A549 (cell line): ENCODE measurements around the gene TMEM91. TPM values are rescaled to one million over a fixed set of nuclear protein-coding genes. Genes with fewer than 3 reads are reported as not detected.

Experiments
- ATAC-seq, 2 experiments: fragments of 200-7000 bp in 1 of 2; fragments of >200 bp in 1 of 2; cut with Nextera tagmentation in 1 of 2; cut with Tn5 transposase in 1 of 2; 3 replicates each; pipeline versions ENCODE4 v1.8.0 to v1.9.1; 2018 to 2020; ENCODE audit warnings: mild to moderate bottlenecking in 1 of 2, moderate library complexity in 1 of 2
- CTCF ChIA-PET: fragments of 300-600 bp; sonication (Branson Sonifier 250); formaldehyde crosslinking; extraction: SDS; loops from one replicate; lab custom pipeline; 2021; ENCODE audit warnings: antibody characterized with exemption, inconsistent platforms; lab: Yijun Ruan, JAX
- POLR2A ChIA-PET: fragments of 350-600 bp; formaldehyde crosslinking; extraction: SDS; loops from one replicate; lab custom pipeline; 2021; ENCODE audit warnings: antibody characterized with exemption, inconsistent platforms; lab: Yijun Ruan, JAX
- DNase-seq, 2 experiments: peaks; one replicate each; pipeline versions ENCODE4 v3.0.0 to v3.0.0-alpha.2; 2011 to 2016; ENCODE audit warnings: low read depth in 1 of 2, low spot score in 1 of 2
- FAIRE-seq: peaks from 2 replicates; lab custom pipeline; 2011; peaks lifted over from hg19 to GRCh38; lab: Jason Lieb, UNC
- H3K27ac ChIP-seq, 2 experiments: fragments of >200 bp; sonication (Bioruptor Twin); formaldehyde crosslinking; 3 replicates each; pipeline ENCODE4 v1.5.1; 2016 to 2017
- H3K4me1 ChIP-seq: fragments of >200 bp; sonication (Bioruptor Twin); formaldehyde crosslinking; 3 replicates; pipeline ENCODE4 v1.6.1; 2016
- H3K4me2 ChIP-seq: fragments of >200 bp; sonication (Bioruptor Twin); formaldehyde crosslinking; 3 replicates; pipeline ENCODE4 v1.6.1; 2016
- H3K4me3 ChIP-seq: fragments of >200 bp; sonication (Bioruptor Twin); formaldehyde crosslinking; 3 replicates; pipeline ENCODE4 v1.5.1; 2016
- H3K9me3 ChIP-seq: fragments of >200 bp; sonication (Bioruptor Twin); formaldehyde crosslinking; 3 replicates; pipeline ENCODE4 v1.6.1; 2016
- ATOH8 ChIP-seq: fragments of 250-450 bp; sonication (Bioruptor Pico); IDR thresholded peaks from 2 replicates; pipeline ENCODE4 v1.5.0; 2020; ENCODE audit warnings: low read depth, mild to moderate bottlenecking, moderate library complexity
- CBX8 ChIP-seq: fragments of 200-600 bp; sonication (generic); IDR thresholded peaks from 2 replicates; pipeline ENCODE4 v1.6.1; 2016
- CEBPB ChIP-seq, 2 experiments: fragments of >200 bp in 1 of 2; sonication (Bioruptor Twin) in 1 of 2; formaldehyde crosslinking in 1 of 2; IDR thresholded peaks; 2 replicates each; pipeline ENCODE4 v1.6.1; 2012 to 2016
- CHD4 ChIP-seq: fragments of 200-600 bp; sonication (generic); IDR thresholded peaks from 2 replicates; pipeline ENCODE4 v1.6.1; 2016; ENCODE audit warnings: antibody characterized with exemption, mild to moderate bottlenecking, borderline replicate concordance
- EHF ChIP-seq: fragments of 250-450 bp; sonication (Bioruptor Pico); IDR thresholded peaks from 2 replicates; pipeline ENCODE4 v1.5.0; 2020; ENCODE audit warnings: mild to moderate bottlenecking
- ELK1 ChIP-seq: fragments of 150-350 bp; IDR thresholded peaks from 2 replicates; pipeline ENCODE4 v1.6.1; 2014; ENCODE audit warnings: low read depth, mild to moderate bottlenecking, low read length
- EP300 ChIP-seq, 2 experiments: fragments of >200 bp; sonication (Bioruptor Twin); formaldehyde crosslinking; IDR thresholded peaks; 2 replicates in 1 of 2; 3 replicates in 1 of 2; pipeline ENCODE4 v1.6.1; 2016 to 2017
- ESRRA ChIP-seq: fragments of 150-350 bp; IDR thresholded peaks from 2 replicates; pipeline ENCODE4 v1.6.1; 2014; ENCODE audit warnings: mild to moderate bottlenecking, low read length, borderline replicate concordance
- FOSB ChIP-seq: fragments of 250-450 bp; sonication (Bioruptor Pico); IDR thresholded peaks from 2 replicates; pipeline ENCODE4 v1.5.0; 2020; ENCODE audit warnings: mild to moderate bottlenecking, moderate library complexity
- FOSL2 ChIP-seq, 2 experiments: fragments of 450-650 bp in 1 of 2; fragments of >200 bp in 1 of 2; sonication (Bioruptor Twin) in 1 of 2; formaldehyde crosslinking; IDR thresholded peaks; 2 replicates each; pipeline versions ENCODE4 v1.5.0 to v1.6.1; 2016 to 2020; ENCODE audit warnings: mild to moderate bottlenecking in 1 of 2, moderate library complexity in 1 of 2
- FOXS1 ChIP-seq: fragments of 250-450 bp; sonication (Bioruptor Pico); IDR thresholded peaks from 2 replicates; pipeline ENCODE4 v1.5.0; 2020; ENCODE audit warnings: mild to moderate bottlenecking, moderate library complexity
- HDAC2 ChIP-seq: fragments of 200-600 bp; sonication (generic); IDR thresholded peaks from 2 replicates; pipeline ENCODE4 v1.6.1; 2016
- HEYL ChIP-seq: fragments of 250-450 bp; sonication (Bioruptor Pico); IDR thresholded peaks from 2 replicates; pipeline ENCODE4 v1.8.0; 2021; ENCODE audit warnings: mild to moderate bottlenecking, moderate library complexity
- HMGXB4 ChIP-seq: fragments of 250-450 bp; sonication (Bioruptor Pico); IDR thresholded peaks from 2 replicates; pipeline ENCODE4 v1.5.0; 2021; ENCODE audit warnings: mild to moderate bottlenecking, moderate library complexity, borderline replicate concordance
- HOXB13 ChIP-seq: fragments of 250-450 bp; sonication (Bioruptor Pico); IDR thresholded peaks from 2 replicates; pipeline ENCODE4 v1.5.0; 2020; ENCODE audit warnings: low read depth, mild to moderate bottlenecking, moderate library complexity
- JUN ChIP-seq, 2 experiments: fragments of >200 bp; sonication (Bioruptor Twin); formaldehyde crosslinking; IDR thresholded peaks; 2 replicates in 1 of 2; 3 replicates in 1 of 2; pipeline ENCODE4 v1.6.1; 2016 to 2017
- KDM5A ChIP-seq: fragments of 200-600 bp; sonication (generic); IDR thresholded peaks from 2 replicates; pipeline ENCODE4 v1.6.1; 2016; ENCODE audit warnings: antibody characterized with exemption, mild to moderate bottlenecking
- MYC ChIP-seq: IDR thresholded peaks from 2 replicates; pipeline ENCODE4 v1.6.1; 2012; ENCODE audit warnings: mild to moderate bottlenecking, inconsistent platforms, low read length, improper control_type of control experiment, borderline replicate concordance
- NFE2L2 ChIP-seq: fragments of 150-350 bp; conservative IDR thresholded peaks from 2 replicates; pipeline ENCODE4 v1.6.1; 2014; ENCODE audit warnings: low read length
- NPAS2 ChIP-seq: fragments of 250-450 bp; sonication (Bioruptor Pico); IDR thresholded peaks from 2 replicates; pipeline ENCODE4 v1.8.0; 2022; ENCODE audit warnings: mild to moderate bottlenecking, moderate library complexity, borderline replicate concordance
- NR3C1 ChIP-seq: fragments of >200 bp; sonication (Bioruptor Twin); formaldehyde crosslinking; IDR thresholded peaks from 3 replicates; pipeline ENCODE4 v1.6.1; 2017
- POLR2A ChIP-seq: IDR thresholded peaks from 2 replicates; pipeline ENCODE4 v1.6.1; 2012; ENCODE audit warnings: mild to moderate bottlenecking, low read length
- POLR2AphosphoS2 ChIP-seq: conservative IDR thresholded peaks from 2 replicates; pipeline ENCODE4 v1.6.1; 2012; ENCODE audit warnings: low read length, improper control_type of control experiment, inconsistent platforms
- RARB ChIP-seq: fragments of 250-450 bp; sonication (Bioruptor Pico); IDR thresholded peaks from 2 replicates; pipeline ENCODE4 v1.8.0; 2021; ENCODE audit warnings: mild to moderate bottlenecking, moderate library complexity
- RNF2 ChIP-seq: fragments of 200-600 bp; sonication (generic); IDR thresholded peaks from 2 replicates; pipeline ENCODE4 v1.6.1; 2016; ENCODE audit warnings: low read depth, mild to moderate bottlenecking, antibody characterized with exemption, moderate library complexity, borderline replicate concordance
- SMC3 ChIP-seq: fragments of >200 bp; sonication (Bioruptor Twin); formaldehyde crosslinking; IDR thresholded peaks from 3 replicates; pipeline ENCODE4 v1.6.1; 2018; ENCODE audit warnings: inconsistent platforms
- SREBF2 ChIP-seq: fragments of 450-650 bp; IDR thresholded peaks from 2 replicates; pipeline ENCODE4 v1.6.1; 2014; ENCODE audit warnings: mild to moderate bottlenecking, moderate library complexity
- TFCP2L1 ChIP-seq: fragments of 250-450 bp; sonication (Bioruptor Pico); IDR thresholded peaks from 2 replicates; pipeline ENCODE4 v1.5.0; 2021; ENCODE audit warnings: mild to moderate bottlenecking
- ZFP36 ChIP-seq: fragments of 450-650 bp; IDR thresholded peaks from 2 replicates; pipeline ENCODE4 v1.6.1; 2014; ENCODE audit warnings: borderline replicate concordance; ENCODE audit not compliant: partially characterized antibody
- ZNF302 ChIP-seq: fragments of 250-450 bp; sonication (Bioruptor Pico); IDR thresholded peaks from 2 replicates; pipeline ENCODE4 v1.9.0; 2021; ENCODE audit warnings: inconsistent platforms, mild to moderate bottlenecking, moderate library complexity
- WGBS: methylation state at CpG from one replicate; pipeline ENCODE4 v1.1.6; 2017; ENCODE audit errors: missing lambda C conversion rate; 5-methylcytosine and 5-hydroxymethylcytosine counted together
- polyA plus RNA-seq, 4 experiments: library from polyadenylated mRNA; depleted of rRNA in 3 of 4; stranded (reverse); fragments of >200 nt; fragmentation: RNase III in 1 of 4; extraction: RNeasy Plus Mini Kit Qiagen cat#74134 plus additional on column Dnase treatment in 1 of 4; gene quantifications; 2 replicates in 3 of 4; 3 replicates in 1 of 4; pipeline ENCODE4 v1.2.3, GENCODE V29; 2011 to 2017

TMEM91 gene
- polyA plus RNA-seq, 2 of the 4 experiments (the other 2 are of a cell fraction): 4.0 to 5.2 TPM

- H3K4me3 ChIP-seq: no peak overlapping the region
- DNase-seq (no peak), ATAC-seq (no peak), FAIRE-seq (no peak)
- 89% methylated on average over 38 of the region's 47 CpGs for WGBS
- H3K27ac ChIP-seq: no peak overlapping the region
- TF ChIP-seq ATOH8 (CRISPR knock-in tag) (no peak), POLR2AphosphoS2 (no peak), TFCP2L1 (CRISPR knock-in tag) (no peak), JUN (IDR thresholded peaks at IDR 0.05) (0 out of 5 replicates have a peak, but pooled peaks of 1 of the 2 experiments have one; percentile 15), CBX8 (no peak)
- H3K9me3 ChIP-seq: no peaks in the 10 kb centered on the region
- peaks cover 30% of the 10 kb centered on the region for H3K4me1 ChIP-seq
- ChIA-PET CTCF (interaction anchor here (1.3 to 23.9 kb wide), 5 partner anchors 7 to 127 kb away, joined by 3 to 295 read pairs (median 143); partner anchors contain the start of gene TGFB1), POLR2A (interaction anchor here (0.6 kb wide), 2 partner anchors 8 to 113 kb away, joined by 3 to 4 read pairs; no protein-coding TSS in a partner anchor)
- H3K4me2 ChIP-seq: no peak overlapping the region
Observed at GRCh38 chr19:41330946-41331678, 45.2 kb upstream of the TMEM91 start.

GRCh38 chr19:41332000-41332399, 44.3 kb upstream of the TMEM91 start:
- no peak for ATAC-seq
- DNase-seq: no peak
- 94% methylated on average over 16 of the region's 16 CpGs for WGBS
- CTCF ChIA-PET: interaction anchor here (0.5 to 23.9 kb wide), 6 partner anchors 10 to 127 kb away, joined by 3 to 295 read pairs (median 6); partner anchors contain the start of gene TGFB1
- no peak overlapping the region for H3K4me2 ChIP-seq
- no peak overlapping the region for H3K27ac ChIP-seq
- peaks cover 21% of the 10 kb centered on the region for H3K4me1 ChIP-seq
- no peak overlapping the region for H3K4me3 ChIP-seq
- FAIRE-seq: no peak
- POLR2A ChIA-PET: no interaction called here
- no peaks in the 10 kb centered on the region for H3K9me3 ChIP-seq
- TF ChIP-seq HDAC2: no peak
- no peak for TF ChIP-seq ZNF302
- no peak for TF ChIP-seq NFE2L2
- no peak for TF ChIP-seq HOXB13 (CRISPR knock-in tag)
- no peak for TF ChIP-seq ELK1
- TF ChIP-seq ESRRA: no peak
- no peak for TF ChIP-seq POLR2A
- no peak for TF ChIP-seq HMGXB4 (CRISPR knock-in tag)
- TF ChIP-seq CEBPB (IDR thresholded peaks at IDR 0.05): no peak

GRCh38 chr19:41332468-41332867, 43.9 kb upstream of the TMEM91 start:
- H3K4me3 ChIP-seq: no peak overlapping the region
- WGBS: 84% methylated on average over 5 of the region's 5 CpGs
- TF ChIP-seq SMC3 (no peak), CHD4 (no peak), RARB (no peak), ZFP36 (no peak), EHF (CRISPR knock-in tag) (no peak), CBX8 (no peak), SREBF2 (no peak), HEYL (CRISPR knock-in tag) (no peak), MYC (no peak), KDM5A (no peak), TFCP2L1 (CRISPR knock-in tag) (no peak), HOXB13 (CRISPR knock-in tag) (no peak), EP300 (IDR thresholded peaks at IDR 0.05) (no peak), NR3C1 (no peak), RNF2 (no peak), NPAS2 (CRISPR knock-in tag) (no peak), FOXS1 (CRISPR knock-in tag) (no peak), JUN (IDR thresholded peaks at IDR 0.05) (no peak), FOSB (CRISPR knock-in tag) (no peak), FOSL2 (IDR thresholded peaks at IDR 0.05) (no peak), FOSL2 (CRISPR knock-in tag; IDR thresholded peaks at IDR 0.05) (no peak)
- TF ChIP-seq, all 56 proteins: peak for 0
- ATAC-seq: no peak
- ChIA-PET POLR2A (no interaction called here), CTCF (interaction anchor here (1.1 to 23.9 kb wide), 6 partner anchors 10 to 128 kb away, joined by 3 to 295 read pairs (median 18); partner anchors contain the start of gene TGFB1)
- peak; percentile 79 for FAIRE-seq
- Histone ChIP-seq H3K4me1 (peaks cover 16% of the 10 kb centered on the region), H3K27ac (no peak overlapping the region), H3K4me2 (no peak overlapping the region), H3K9me3 (no peaks in the 10 kb centered on the region)
- DNase-seq: no peak
